GM12891 (cell line): ENCODE measurements around the gene MTHFR.

Experiments used
- PAX5 ChIP-seq: IDR thresholded peaks from 2 replicates; pipeline ENCODE4 v1.6.1; 2011; ENCODE audit warnings: low read length, moderate library complexity, mild to moderate bottlenecking; ENCODE audit not compliant: insufficient read depth, severe bottlenecking
- POLR2A ChIP-seq: IDR thresholded peaks from 2 replicates; pipeline ENCODE4 v1.6.1; 2011; ENCODE audit warnings: low read depth, low read length, control low read depth
- POLR2AphosphoS5 ChIP-seq: IDR thresholded peaks from 2 replicates; pipeline ENCODE4 v1.6.1; 2011; ENCODE audit warnings: low read depth, low read length, control low read depth
- POU2F2 ChIP-seq: IDR thresholded peaks from 2 replicates; pipeline ENCODE4 v1.6.1; 2011; ENCODE audit warnings: low read depth, mild to moderate bottlenecking, control low read depth, low read length, moderate library complexity
- TAF1 ChIP-seq: IDR thresholded peaks from 2 replicates; pipeline ENCODE4 v1.6.1; 2011; ENCODE audit warnings: low read depth, low read length, control low read depth

DNA sequence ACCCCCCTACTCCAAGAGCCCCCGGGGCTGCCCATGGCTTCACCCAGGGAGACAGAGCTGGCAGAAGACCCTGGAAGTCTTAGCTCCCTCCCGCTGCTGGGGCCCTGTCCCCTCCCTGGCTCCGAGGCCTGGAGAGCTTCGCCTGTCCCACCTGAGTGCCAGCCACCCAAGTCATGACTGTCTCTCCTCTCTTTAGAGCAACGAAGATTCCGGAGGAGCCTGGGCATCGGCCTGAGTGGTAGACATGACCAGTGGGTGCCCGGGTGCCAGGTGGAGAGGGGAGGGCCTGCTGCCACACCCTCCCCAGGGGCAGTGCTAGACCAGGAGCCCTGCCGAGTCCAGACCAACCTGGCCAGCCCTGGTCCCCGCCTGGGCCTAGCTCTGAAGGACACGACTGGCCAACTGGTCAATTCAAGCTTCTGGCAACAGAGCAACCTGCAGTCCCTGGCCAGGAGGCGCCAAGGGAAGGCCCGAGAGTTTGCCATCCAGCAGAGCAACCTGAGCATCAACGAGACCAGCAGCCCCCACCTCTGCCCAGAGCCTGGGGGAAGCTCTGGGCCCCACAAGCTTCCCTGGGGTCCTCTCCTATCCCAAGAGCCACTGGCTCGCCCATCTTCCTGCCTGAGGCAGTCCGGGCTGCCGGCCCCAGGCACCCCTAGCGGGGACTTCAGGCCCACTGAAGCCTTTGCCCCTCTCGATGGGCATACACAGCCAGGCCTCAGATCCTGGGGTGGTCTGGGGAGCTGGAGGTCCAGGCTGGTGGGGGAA, 39.9 kb downstream of the MTHFR start:
- no peak for TF ChIP-seq POLR2A
- TF ChIP-seq TAF1: no peak
- TF ChIP-seq POLR2AphosphoS5: no peak
- TF ChIP-seq POU2F2: no peak
- no peak for TF ChIP-seq PAX5
